HFFc6 (cell line): ENCODE measurements around the gene NPDC1. TPM values are rescaled to one million over a fixed set of nuclear protein-coding genes. Genes with fewer than 3 reads are reported as not detected.

ENCODE experiments used
- DNase-seq: peaks from one replicate; pipeline ENCODE4 v3.0.0-alpha.2; 2018
- H3K27ac Mint-ChIP-seq: 2 replicates; pipeline ENCODE4 v1.8.0; 2020; ENCODE audit warnings: mild to moderate bottlenecking, mixed read lengths
- H3K27me3 Mint-ChIP-seq: 2 replicates; pipeline ENCODE4 v1.8.0; 2021; ENCODE audit warnings: mild to moderate bottlenecking, moderate library complexity, mixed read lengths; ENCODE audit not compliant: insufficient read depth
- H3K36me3 Mint-ChIP-seq: 2 replicates; pipeline ENCODE4 v1.8.0; 2021; ENCODE audit warnings: low read depth, mixed read lengths
- H3K4me1 Mint-ChIP-seq: 2 replicates; pipeline ENCODE4 v1.8.0; 2020; ENCODE audit warnings: low read depth, mixed read lengths
- H3K4me3 Mint-ChIP-seq: 2 replicates; pipeline ENCODE4 v1.8.0; 2020; ENCODE audit warnings: mild to moderate bottlenecking, moderate library complexity, mixed read lengths
- H3K9me3 Mint-ChIP-seq: 2 replicates; pipeline ENCODE4 v1.8.0; 2020; ENCODE audit warnings: mild to moderate bottlenecking, mixed read lengths
- CTCF ChIP-seq: fragments of 200-600 bp; sonication (generic); IDR thresholded peaks from 2 replicates; pipeline ENCODE4 v1.5.0; 2021; ENCODE audit warnings: antibody characterized with exemption, mild to moderate bottlenecking
- total RNA-seq, 6 experiments: library from RNA; stranded (reverse); fragmentation: NEBNext Ultra II Directional; extraction: Animal tissue kit (Norgen Biotek cat#: 25700); gene quantifications; 2 replicates in 1 of 6; 3 replicates in 5 of 6; pipeline ENCODE4 v1.2.3, GENCODE V29; 2021

NPDC1 gene
- total RNA-seq, 6 experiments from 2014 or later, result 112 to 197 (median 119) TPM

- Mint-ChIP-seq H3K36me3 (peaks cover 5% of the 10 kb centered on the region; the same call in 1 of the 2 replicates), H3K9me3 (peaks cover 4% of the 10 kb centered on the region; the same call in 1 of the 2 replicates), H3K4me3 (no peak overlapping the region), H3K4me1 (peaks cover 23% of the 10 kb centered on the region), H3K27me3 (peaks cover 8% of the 10 kb centered on the region), H3K27ac (no peak overlapping the region)
- no peak for TF ChIP-seq CTCF
- DNase-seq, result no peak
These were observed 51.1 kb downstream of the NPDC1 start for GRCh38 chr9:136994888-136995230.

- Mint-ChIP-seq H3K4me3 (no peak overlapping the region; the same call in 1 of the 2 replicates), H3K4me1 (peaks cover 22% of the 10 kb centered on the region), H3K27ac (no peak overlapping the region), H3K36me3 (peaks cover 5% of the 10 kb centered on the region; the same call in 1 of the 2 replicates), H3K9me3 (peaks cover 4% of the 10 kb centered on the region; the same call in 1 of the 2 replicates), H3K27me3 (peaks cover 8% of the 10 kb centered on the region)
- TF ChIP-seq CTCF, result no peak
- DNase-seq, result no peak
These were observed 51.6 kb downstream of the NPDC1 start for GRCh38 chr9:136994180-136994887.

- TF ChIP-seq CTCF, result no peak
- Mint-ChIP-seq H3K9me3 (peaks cover 4% of the 10 kb centered on the region; the same call in 1 of the 2 replicates), H3K27me3 (peaks cover 18% of the 10 kb centered on the region), H3K4me1 (peaks cover 15% of the 10 kb centered on the region), H3K36me3 (peaks cover 5% of the 10 kb centered on the region; the same call in 1 of the 2 replicates), H3K4me3 (peak overlapping the region; percentile 85), H3K27ac (peak overlapping the region; percentile 57; the same call in 1 of the 2 replicates)
- DNase-seq, result no peak
These were observed 53.1 kb downstream of the NPDC1 start for GRCh38 chr9:136992819-136993369.

- H3K27ac Mint-ChIP-seq, result peak within 1 kb of the TSS; percentile 57
- H3K36me3 Mint-ChIP-seq, result peaks cover 5% of the 10 kb centered on the region; the same call in 1 of the 2 replicates
- TF ChIP-seq CTCF, result no peak
- H3K4me3 Mint-ChIP-seq, result peak within 1 kb of the TSS; percentile 85
- peaks cover 4% of the 10 kb centered on the region; the same call in 1 of the 2 replicates for H3K9me3 Mint-ChIP-seq
- H3K27me3 Mint-ChIP-seq, result peaks cover 21% of the 10 kb centered on the region
- peak; percentile 79 for DNase-seq
- H3K4me1 Mint-ChIP-seq, result peaks cover 9% of the 10 kb centered on the region
These were observed 53.8 kb downstream of the NPDC1 start, which contains the start of gene PAXX for GRCh38 chr9:136991993-136992818. Gene PAXX, plus strand, starts transcription at chr9:136992422. Its CDS starts 22 bp downstream, at chr9:136992444.

- Mint-ChIP-seq H3K27me3 (peaks cover 21% of the 10 kb centered on the region), H3K9me3 (peaks cover 4% of the 10 kb centered on the region; the same call in 1 of the 2 replicates), H3K36me3 (peaks cover 5% of the 10 kb centered on the region; the same call in 1 of the 2 replicates), H3K27ac (no peak overlapping the region), H3K4me1 (no peaks in the 10 kb centered on the region; the same call in 1 of the 2 replicates), H3K4me3 (no peak overlapping the region)
- DNase-seq, result no peak
- no peak for TF ChIP-seq CTCF
These were observed 55.6 kb downstream of the NPDC1 start for GRCh38 chr9:136990242-136990911.
